ENCODE data around the gene AFAP1. TPM values are rescaled to one million over a fixed set of nuclear protein-coding genes. Genes with fewer than 3 reads are reported as not detected.
A peak's percentile ranks its signal among the peaks of the same experiment; 100 is the strongest.

The AFAP1 gene
- total and polyA plus RNA-seq, 8 donors: 3.2 to 15.9 (median 6.3) TPM

DNA sequence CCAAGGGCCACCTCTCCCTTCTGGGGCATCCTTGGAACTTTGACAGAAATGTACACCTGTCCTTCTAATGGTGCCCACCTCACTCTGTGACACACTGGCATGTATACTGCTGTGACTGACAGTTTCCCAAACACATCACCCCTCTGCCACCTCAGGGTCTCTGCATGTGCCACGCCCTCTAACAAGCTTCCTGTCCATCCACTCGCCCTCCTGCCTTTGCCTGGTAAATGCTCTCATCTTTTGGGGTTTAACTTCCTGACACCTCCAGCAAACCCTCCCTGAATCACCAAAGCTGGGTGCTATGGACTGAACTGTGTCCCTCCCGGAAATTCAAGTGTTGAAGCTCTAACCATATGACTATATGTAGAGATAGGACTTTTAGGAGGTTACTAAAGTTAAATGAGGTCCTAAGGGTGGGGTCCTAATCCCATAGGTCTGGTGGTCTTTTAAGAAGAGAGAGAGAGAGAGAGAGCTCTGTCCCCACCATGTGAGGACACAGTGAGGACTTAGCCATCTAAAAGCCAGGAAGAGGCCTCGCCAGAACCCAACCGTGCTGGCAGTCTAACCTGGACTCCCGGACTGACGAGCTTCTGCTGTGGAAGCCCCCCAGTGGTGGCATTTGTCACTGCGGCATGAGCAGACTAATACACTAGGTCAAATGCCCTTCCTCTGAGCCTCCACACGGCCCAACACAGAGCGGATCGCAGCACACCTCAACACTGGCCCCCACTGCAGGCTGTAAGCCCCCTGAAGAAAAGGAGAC lies 95.6 kb downstream of the AFAP1 start:
- Histone ChIP-seq H3K9me3 (no peaks in the 10 kb centered on the region), H3K4me1 (no peaks in the 10 kb centered on the region), H3K27ac (no peak overlapping the region), H3K27me3 (no peaks in the 10 kb centered on the region), H3K36me3 (no peaks in the 10 kb centered on the region), H3K4me3 (no peak overlapping the region)
- ATAC-seq (peak; percentile 71 to 90 (median 84)), DNase-seq (peak; percentile 49 to 87 (median 74)), FAIRE-seq (no peak)
- TF ChIP-seq, protein P1, sequence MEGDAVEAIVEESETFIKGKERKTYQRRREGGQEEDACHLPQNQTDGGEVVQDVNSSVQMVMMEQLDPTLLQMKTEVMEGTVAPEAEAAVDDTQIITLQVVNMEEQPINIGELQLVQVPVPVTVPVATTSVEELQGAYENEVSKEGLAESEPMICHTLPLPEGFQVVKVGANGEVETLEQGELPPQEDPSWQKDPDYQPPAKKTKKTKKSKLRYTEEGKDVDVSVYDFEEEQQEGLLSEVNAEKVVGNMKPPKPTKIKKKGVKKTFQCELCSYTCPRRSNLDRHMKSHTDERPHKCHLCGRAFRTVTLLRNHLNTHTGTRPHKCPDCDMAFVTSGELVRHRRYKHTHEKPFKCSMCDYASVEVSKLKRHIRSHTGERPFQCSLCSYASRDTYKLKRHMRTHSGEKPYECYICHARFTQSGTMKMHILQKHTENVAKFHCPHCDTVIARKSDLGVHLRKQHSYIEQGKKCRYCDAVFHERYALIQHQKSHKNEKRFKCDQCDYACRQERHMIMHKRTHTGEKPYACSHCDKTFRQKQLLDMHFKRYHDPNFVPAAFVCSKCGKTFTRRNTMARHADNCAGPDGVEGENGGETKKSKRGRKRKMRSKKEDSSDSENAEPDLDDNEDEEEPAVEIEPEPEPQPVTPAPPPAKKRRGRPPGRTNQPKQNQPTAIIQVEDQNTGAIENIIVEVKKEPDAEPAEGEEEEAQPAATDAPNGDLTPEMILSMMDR (IDR thresholded peaks at IDR 0.05): peak; percentile 29 to 56 (median 44)
- 56 to 62% methylated on average over 11 of the region's 11 CpGs for WGBS, 2 donors
- intact Hi-C loops (cut with DNase I): no loop called here

DNA sequence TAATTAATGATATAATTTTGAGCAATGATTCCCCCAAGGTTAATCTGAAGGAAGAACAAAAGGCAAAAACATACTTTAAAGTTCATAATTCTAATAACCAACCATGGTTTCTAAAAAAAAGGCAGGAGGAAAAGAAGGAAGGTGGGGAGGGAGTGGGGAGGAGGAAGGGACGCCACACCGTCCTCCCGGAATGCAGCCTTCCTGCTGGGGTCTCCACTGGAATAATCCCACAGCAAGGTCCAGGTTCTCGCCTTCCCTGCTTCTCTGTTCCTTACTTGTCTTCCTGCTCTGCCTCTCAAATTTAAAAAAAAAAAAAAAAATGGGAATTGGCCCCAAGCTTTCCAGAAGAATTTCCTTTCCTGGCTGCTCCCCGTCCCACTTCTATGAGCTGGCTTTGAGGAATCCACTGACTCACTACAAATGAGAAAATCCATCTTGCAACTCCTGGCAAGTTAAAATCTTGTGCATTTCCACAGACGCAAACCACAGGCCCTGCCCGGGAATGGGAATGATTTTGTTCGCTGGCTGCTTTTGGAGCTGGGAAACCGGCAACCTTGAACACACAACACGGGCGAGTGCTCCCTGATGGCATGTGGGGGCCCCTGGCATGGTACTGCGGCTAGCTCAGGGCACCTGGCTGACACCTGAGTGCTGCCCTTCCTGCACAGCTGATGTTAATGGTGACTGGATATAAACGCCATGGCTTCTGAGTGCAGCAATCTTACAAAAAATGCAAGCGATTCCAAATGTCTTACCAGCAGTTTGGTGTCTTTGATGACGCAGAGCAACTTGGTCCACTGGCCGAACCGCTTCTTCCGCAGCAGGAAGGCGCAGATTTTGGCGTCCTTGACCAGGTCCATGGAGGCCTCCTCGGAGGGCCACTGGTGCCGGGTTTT lies 97.0 kb downstream of the AFAP1 start:
- WGBS, 2 donors: 83 to 85% methylated on average over 22 of the region's 22 CpGs
- no peaks in the 10 kb centered on the region for H3K27me3 ChIP-seq
- no peaks in the 10 kb centered on the region for H3K36me3 ChIP-seq
- no peaks in the 10 kb centered on the region for H3K4me1 ChIP-seq
- ATAC-seq: peak in 3 of 4 donors; percentile 49 to 80 (median 69)
- intact Hi-C loops (cut with DNase I): no loop called here
- FAIRE-seq: peak; percentile 43
- peak in 2 of 6 donors; percentile 16 to 27 for DNase-seq
- no peaks in the 10 kb centered on the region for H3K9me3 ChIP-seq
- no peak overlapping the region for H3K4me3 ChIP-seq
- peak overlapping the region in 2 of 4 donors; percentile 39 to 42 for H3K27ac ChIP-seq
- TF ChIP-seq, protein P1 (IDR thresholded peaks at IDR 0.05): no peak

DNA sequence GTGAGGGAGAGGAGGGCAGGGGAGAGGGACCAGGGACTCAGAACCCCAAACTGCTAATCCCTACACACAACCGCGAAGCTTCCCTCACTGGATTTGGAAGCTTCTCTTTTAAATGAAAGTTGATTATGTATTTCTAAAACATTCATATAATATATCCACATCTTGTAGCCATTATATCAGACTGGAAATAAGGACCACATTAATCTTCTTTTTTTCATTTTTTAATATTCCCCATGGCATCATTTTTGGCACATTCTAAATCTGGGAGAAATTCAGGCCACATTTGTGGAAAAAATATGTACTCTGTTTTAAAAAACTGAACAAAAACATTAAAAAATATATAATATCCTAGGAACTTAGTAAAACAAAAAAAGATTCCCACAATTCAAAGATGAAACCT lies 97.8 kb downstream of the AFAP1 start:
- Histone ChIP-seq H3K4me3 (no peak overlapping the region), H3K27me3 (no peaks in the 10 kb centered on the region), H3K9me3 (no peaks in the 10 kb centered on the region), H3K4me1 (no peaks in the 10 kb centered on the region), H3K36me3 (peaks cover 0 to 1% (median 0%) of the 10 kb centered on the region in 3 donors), H3K27ac (no peak overlapping the region)
- ATAC-seq: no peak
- whole genome bisulfite sequencing, 2 donors: 93 to 100% methylated on average over 2 of the region's 2 CpGs
- DNase-seq: no peak
- TF ChIP-seq, protein P1 (IDR thresholded peaks at IDR 0.05): no peak
- intact Hi-C loops (cut with DNase I): no loop called here
- no peak for FAIRE-seq

DNA sequence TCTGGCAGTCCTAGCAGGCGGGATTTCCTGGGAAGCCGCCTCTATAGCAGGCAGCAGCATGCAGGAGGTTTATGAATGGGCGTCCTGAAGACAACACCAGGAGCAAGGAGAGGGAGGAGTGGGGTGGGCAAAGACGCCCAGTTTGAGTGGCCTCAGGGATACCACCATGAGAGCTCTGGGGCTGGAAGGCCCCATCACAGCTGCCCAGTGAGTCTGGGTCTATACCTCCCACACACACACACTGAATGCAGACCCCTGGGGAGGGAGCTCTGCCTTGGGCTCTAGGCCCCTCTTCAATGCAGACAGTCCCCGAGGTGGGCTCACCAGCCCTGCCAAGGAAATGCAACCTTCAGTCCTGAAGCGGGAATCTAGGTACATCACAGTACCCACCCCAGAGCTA lies 98.6 kb downstream of the AFAP1 start:
- Histone ChIP-seq H3K9me3 (no peaks in the 10 kb centered on the region), H3K36me3 (peaks cover 0 to 3% (median 0%) of the 10 kb centered on the region in 3 donors), H3K4me3 (no peak overlapping the region), H3K4me1 (no peaks in the 10 kb centered on the region), H3K27me3 (no peaks in the 10 kb centered on the region), H3K27ac (no peak overlapping the region)
- 87 to 94% methylated on average over 6 of the region's 6 CpGs for WGBS, 2 donors
- TF ChIP-seq, protein P1 (IDR thresholded peaks at IDR 0.05): no peak
- DNase-seq (no peak), FAIRE-seq (no peak), ATAC-seq (no peak)
- intact Hi-C loops (cut with DNase I): no loop called here
